Mesothelial cell of epicardium (in vitro differentiated cells): ENCODE results near the gene BAG3. TPM values are rescaled to one million over a fixed set of nuclear protein-coding genes. Genes with fewer than 3 reads are reported as not detected.

Source experiments
- DNase-seq, 2 experiments: peaks; one replicate each; pipeline ENCODE4 v3.0.0; 2021; ENCODE audit warnings: low spot score in 2 of 2; ENCODE audit not compliant: unreplicated experiment in 2 of 2
- H3K27ac Mint-ChIP-seq: 2 replicates; pipeline ENCODE4 v1.8.0; 2021; ENCODE audit warnings: mixed read lengths
- H3K27me3 Mint-ChIP-seq: 2 replicates; pipeline ENCODE4 v1.8.0; 2021; ENCODE audit warnings: low read depth, mixed read lengths
- H3K36me3 Mint-ChIP-seq: 2 replicates; pipeline ENCODE4 v1.8.0; 2021; ENCODE audit warnings: mixed read lengths
- H3K4me1 Mint-ChIP-seq: 2 replicates; pipeline ENCODE4 v1.8.0; 2021; ENCODE audit warnings: mixed read lengths
- H3K4me3 Mint-ChIP-seq: 2 replicates; pipeline ENCODE4 v1.8.0; 2021; ENCODE audit warnings: mild to moderate bottlenecking, moderate library complexity, mixed read lengths
- H3K9me3 Mint-ChIP-seq: 2 replicates; pipeline ENCODE4 v1.8.0; 2021; ENCODE audit warnings: mixed read lengths
- total RNA-seq: library from RNA; stranded (reverse); gene quantifications from 3 replicates; pipeline ENCODE4 v1.2.1, GENCODE V29; 2021
- TF ChIP-seq, protein P1 (sequence below): fragments of 200-600 bp; sonication (generic); IDR thresholded peaks from one replicate; pipeline ENCODE4 v1.5.0; 2021; ENCODE audit warnings: antibody characterized with exemption; ENCODE audit not compliant: unreplicated experiment

BAG3 gene
- total RNA-seq, 1 donor from 2014 or later = 23.0 TPM

- H3K9me3 Mint-ChIP-seq = no peaks in the 10 kb centered on the region
- no peak overlapping the region for H3K4me3 Mint-ChIP-seq
- no peaks in the 10 kb centered on the region for H3K27me3 Mint-ChIP-seq
- H3K36me3 Mint-ChIP-seq = no peaks in the 10 kb centered on the region
- H3K4me1 Mint-ChIP-seq = no peaks in the 10 kb centered on the region
- no peak overlapping the region for H3K27ac Mint-ChIP-seq
- TF ChIP-seq, protein P1, sequence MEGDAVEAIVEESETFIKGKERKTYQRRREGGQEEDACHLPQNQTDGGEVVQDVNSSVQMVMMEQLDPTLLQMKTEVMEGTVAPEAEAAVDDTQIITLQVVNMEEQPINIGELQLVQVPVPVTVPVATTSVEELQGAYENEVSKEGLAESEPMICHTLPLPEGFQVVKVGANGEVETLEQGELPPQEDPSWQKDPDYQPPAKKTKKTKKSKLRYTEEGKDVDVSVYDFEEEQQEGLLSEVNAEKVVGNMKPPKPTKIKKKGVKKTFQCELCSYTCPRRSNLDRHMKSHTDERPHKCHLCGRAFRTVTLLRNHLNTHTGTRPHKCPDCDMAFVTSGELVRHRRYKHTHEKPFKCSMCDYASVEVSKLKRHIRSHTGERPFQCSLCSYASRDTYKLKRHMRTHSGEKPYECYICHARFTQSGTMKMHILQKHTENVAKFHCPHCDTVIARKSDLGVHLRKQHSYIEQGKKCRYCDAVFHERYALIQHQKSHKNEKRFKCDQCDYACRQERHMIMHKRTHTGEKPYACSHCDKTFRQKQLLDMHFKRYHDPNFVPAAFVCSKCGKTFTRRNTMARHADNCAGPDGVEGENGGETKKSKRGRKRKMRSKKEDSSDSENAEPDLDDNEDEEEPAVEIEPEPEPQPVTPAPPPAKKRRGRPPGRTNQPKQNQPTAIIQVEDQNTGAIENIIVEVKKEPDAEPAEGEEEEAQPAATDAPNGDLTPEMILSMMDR = no peak
- no peak for DNase-seq
These were observed 8.5 kb upstream of the BAG3 start for GRCh38 chr10:119642556-119643111.

DNA sequence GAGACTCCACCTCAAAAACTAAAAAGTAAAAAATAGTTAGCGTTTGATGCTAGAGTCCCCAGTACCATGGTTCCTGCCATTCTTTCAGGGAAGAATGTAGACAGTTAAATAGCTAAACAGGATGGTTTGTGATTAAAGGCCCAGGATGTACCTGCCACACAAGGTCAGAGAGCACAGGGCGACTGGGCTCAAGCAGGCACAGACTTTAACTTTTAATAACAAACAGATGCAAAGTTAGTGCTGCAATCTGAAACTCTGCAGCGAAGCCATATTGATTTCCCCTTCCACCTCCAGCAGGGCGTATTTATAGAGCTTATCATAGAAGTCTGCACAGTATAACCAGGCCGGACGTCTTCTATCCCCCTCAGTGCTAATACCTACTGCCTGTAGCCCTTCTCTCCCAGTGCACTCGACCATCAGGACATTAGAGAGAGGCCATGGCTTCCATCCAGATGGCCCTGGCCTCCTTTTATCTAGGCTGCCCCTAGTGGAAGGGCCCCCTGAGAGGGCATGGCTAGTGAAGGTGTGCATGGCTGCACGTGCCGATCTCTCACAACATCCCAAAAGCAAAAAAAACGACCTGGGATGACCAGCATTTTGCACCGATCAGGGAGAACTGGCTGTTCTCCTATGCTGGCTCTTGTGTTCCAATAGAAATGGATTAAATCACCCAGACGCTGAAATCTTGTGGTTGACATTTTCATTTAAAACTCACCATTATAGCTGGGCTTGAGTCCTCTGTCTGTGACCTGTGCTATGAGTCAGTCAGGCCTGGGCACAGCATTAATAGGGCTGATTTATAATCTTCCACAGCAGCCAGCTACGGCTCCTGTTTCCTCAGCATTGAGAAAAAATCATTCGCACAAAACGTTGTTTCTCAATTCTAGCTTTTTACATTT, 7.6 kb upstream of the BAG3 start:
- DNase-seq = no peak
- Mint-ChIP-seq H3K27me3 (no peaks in the 10 kb centered on the region), H3K27ac (no peak overlapping the region), H3K4me3 (no peak overlapping the region), H3K9me3 (no peaks in the 10 kb centered on the region), H3K4me1 (no peaks in the 10 kb centered on the region), H3K36me3 (no peaks in the 10 kb centered on the region)
- TF ChIP-seq, protein P1 = no peak

- H3K4me3 Mint-ChIP-seq = no peak overlapping the region
- no peak for DNase-seq
- no peak overlapping the region for H3K27ac Mint-ChIP-seq
- no peaks in the 10 kb centered on the region for H3K9me3 Mint-ChIP-seq
- no peaks in the 10 kb centered on the region for H3K27me3 Mint-ChIP-seq
- no peaks in the 10 kb centered on the region for H3K4me1 Mint-ChIP-seq
- H3K36me3 Mint-ChIP-seq = no peaks in the 10 kb centered on the region
- TF ChIP-seq, protein P1 = no peak
These were observed 6.9 kb upstream of the BAG3 start for GRCh38 chr10:119644205-119644814.

GRCh38 chr10:119644994-119645393, 6.2 kb upstream of the BAG3 start:
- DNase-seq = no peak
- Mint-ChIP-seq H3K27me3 (no peaks in the 10 kb centered on the region), H3K4me3 (no peak overlapping the region), H3K27ac (no peak overlapping the region), H3K36me3 (no peaks in the 10 kb centered on the region), H3K4me1 (no peaks in the 10 kb centered on the region), H3K9me3 (no peaks in the 10 kb centered on the region)
- TF ChIP-seq, protein P1 = no peak

DNA sequence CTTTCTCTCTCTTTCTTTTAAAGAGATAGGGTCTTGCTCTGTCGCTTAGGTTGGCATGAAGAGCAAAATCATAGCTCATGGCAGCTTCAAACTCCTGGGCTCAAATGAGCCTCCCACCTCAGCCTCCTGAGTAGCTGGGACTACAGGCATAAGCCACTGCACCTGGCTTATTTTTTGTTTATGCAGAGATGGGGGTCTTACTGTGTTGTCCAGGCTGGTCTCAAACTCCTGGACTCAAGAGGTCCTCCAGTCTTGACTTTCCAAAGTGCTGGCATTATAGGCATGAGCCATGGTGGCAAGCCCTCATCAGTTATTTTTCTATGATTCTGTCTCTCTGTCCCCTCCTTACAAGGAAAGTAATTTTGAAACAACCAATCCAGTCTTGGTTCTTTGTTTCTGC, 1.1 kb upstream of the BAG3 start:
- peaks cover 33% of the 10 kb centered on the region for H3K4me1 Mint-ChIP-seq
- peak overlapping the region; percentile 97 for H3K4me3 Mint-ChIP-seq
- no peak for DNase-seq
- no peaks in the 10 kb centered on the region for H3K27me3 Mint-ChIP-seq
- TF ChIP-seq, protein P1 = no peak
- H3K9me3 Mint-ChIP-seq = no peaks in the 10 kb centered on the region
- H3K36me3 Mint-ChIP-seq = no peaks in the 10 kb centered on the region
- peak overlapping the region; percentile 99 for H3K27ac Mint-ChIP-seq
